ENCODE results near the gene HNRNPAB.
A peak's percentile ranks its signal among the peaks of the same experiment; 100 is the strongest.

HNRNPAB gene

DNA sequence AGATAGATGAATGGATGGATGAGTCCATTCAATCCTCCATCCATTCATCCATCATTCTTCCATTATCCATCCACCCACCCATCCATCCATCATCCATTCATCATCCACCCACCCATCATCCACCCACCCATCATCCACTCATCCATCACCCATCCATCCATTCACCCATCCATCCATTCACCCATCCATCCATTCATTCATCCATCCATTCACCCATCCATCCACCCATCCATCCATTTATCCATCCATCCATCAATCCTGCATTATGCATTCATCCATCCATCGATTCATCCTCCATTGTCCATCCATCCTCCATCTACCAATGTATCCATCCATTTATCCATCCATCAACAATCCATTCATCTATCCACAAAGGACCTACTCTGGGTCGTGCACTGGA is 41.1 kb downstream of the HNRNPAB start:
- no peak for DNase-seq (ENCODE audit: low read depth, low spot score)
- CTCF ChIA-PET: no interaction called here
- no peak overlapping the region for H3K4me3 ChIP-seq (ENCODE audit: low read depth, low read length)
- no peak for TF ChIP-seq CTCF (IDR thresholded peaks at IDR 0.05; ENCODE audit: insufficient read depth, low read length, missing control alignments)
- POLR2A ChIA-PET: no interaction called here

DNA sequence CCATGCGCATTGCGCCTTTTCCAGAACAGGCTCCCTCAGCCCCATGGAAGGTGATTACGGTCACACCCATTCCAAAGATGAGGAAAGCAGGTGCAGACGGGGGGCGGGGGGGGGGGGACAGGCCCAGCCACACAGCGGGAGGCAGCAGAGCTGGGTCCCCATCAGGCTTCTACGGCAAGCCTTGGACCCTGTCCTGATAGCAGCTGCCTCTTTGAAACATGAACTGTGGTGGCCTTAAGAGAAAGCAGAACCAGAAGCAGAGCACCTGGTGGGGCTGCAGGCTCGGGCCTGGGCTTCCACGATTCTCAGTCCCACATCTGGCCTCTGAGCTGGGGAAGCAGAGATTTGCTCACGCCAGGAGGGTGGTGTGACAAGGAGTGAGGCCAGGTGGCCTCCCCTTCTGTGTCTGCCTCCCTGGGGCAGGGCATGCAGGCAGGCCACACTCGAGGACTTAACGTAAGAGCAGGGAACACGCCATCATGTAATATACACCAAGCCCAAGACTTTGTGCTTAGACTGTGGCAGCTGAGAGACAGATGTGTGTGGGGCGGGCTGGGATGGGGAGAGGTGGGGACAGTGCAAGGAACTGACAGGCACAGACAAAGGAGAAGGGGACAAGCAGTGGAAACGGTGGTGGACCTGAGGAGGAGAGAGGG is 42.4 kb downstream of the HNRNPAB start:
- ChIA-PET POLR2A (no interaction called here), CTCF (no interaction called here)
- no peak overlapping the region for H3K4me3 ChIP-seq (ENCODE audit: low read depth, low read length)
- no peak for DNase-seq (ENCODE audit: low read depth, low spot score)
- no peak for TF ChIP-seq CTCF (IDR thresholded peaks at IDR 0.05; ENCODE audit: insufficient read depth, low read length, missing control alignments)

DNA sequence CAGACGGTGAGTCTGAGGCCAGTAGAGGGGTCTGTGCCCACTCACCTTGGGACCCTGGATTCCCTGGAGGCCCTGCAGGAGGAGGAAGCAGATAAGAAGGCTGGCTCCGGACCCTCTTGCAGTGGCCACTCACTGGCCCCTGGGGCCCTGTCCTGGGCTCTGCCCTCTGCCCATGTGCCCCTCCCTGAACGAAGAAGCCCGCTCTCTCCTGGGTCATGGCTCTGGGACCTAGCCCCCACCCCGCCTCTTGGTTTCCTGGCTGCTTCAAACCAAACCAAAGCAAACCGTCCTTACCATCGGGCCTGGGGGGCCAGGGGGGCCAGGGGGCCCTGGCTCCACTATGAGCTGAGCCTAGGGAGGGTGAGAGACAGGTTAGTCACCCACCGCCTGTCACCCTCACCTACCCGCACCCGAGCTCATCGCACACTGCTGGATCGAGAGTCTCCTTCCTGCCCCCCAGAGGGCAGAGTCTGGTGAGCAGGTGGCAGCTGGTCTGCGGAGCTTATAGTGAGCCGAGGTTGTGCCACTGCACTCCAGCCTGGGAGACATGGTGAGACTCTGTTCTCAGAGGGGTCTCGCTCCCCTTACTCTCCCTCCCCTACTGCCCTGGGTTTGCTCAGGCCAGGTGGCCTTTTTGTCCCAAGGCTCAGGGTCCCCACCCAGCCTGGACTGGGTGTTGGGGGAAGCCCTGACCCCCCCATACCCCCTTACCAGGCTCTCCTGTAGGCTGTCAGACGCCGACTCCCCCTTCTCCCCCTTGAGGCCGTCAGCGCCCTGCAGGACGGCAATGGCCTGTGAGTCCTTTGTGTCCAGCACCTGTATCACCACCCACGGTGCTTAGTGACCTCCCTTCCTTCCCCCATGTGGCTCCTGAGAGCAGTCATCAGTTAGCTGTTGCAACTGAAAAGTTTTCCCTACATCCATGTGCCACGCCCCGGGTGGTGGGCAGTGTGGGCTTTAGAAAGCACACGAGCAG is 43.4 kb downstream of the HNRNPAB start:
- no peak overlapping the region for H3K4me3 ChIP-seq (ENCODE audit: low read depth, low read length)
- ChIA-PET POLR2A (no interaction called here), CTCF (no interaction called here)
- no peak for TF ChIP-seq CTCF (IDR thresholded peaks at IDR 0.05; ENCODE audit: insufficient read depth, low read length, missing control alignments)
- no peak for DNase-seq (ENCODE audit: low read depth, low spot score)

DNA sequence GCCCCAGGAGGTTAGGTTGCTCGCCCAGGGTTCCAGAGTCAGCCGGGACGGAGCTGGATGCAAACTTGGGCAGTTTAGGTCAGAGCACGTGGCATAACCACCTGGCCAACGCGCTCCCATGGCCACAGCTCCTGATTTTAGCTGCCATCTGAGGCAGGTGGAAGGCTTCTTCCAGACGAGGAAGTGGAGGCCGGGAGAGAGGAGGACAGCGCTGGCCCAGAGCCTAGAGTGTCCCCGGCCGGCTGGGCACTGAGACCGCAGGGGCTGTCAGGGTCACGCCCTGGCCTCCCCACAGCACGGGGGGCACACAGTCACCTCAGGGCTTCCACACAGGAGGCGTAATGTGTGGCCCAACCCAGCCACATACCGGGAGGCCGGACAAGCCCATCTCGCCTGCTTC is 44.4 kb downstream of the HNRNPAB start:
- CTCF ChIA-PET: no interaction called here
- H3K4me3 ChIP-seq (ENCODE audit: low read depth, low read length): no peak overlapping the region
- no peak for TF ChIP-seq CTCF (IDR thresholded peaks at IDR 0.05; ENCODE audit: insufficient read depth, low read length, missing control alignments)
- POLR2A ChIA-PET: no interaction called here
- DNase-seq (ENCODE audit: low read depth, low spot score): no peak

DNA sequence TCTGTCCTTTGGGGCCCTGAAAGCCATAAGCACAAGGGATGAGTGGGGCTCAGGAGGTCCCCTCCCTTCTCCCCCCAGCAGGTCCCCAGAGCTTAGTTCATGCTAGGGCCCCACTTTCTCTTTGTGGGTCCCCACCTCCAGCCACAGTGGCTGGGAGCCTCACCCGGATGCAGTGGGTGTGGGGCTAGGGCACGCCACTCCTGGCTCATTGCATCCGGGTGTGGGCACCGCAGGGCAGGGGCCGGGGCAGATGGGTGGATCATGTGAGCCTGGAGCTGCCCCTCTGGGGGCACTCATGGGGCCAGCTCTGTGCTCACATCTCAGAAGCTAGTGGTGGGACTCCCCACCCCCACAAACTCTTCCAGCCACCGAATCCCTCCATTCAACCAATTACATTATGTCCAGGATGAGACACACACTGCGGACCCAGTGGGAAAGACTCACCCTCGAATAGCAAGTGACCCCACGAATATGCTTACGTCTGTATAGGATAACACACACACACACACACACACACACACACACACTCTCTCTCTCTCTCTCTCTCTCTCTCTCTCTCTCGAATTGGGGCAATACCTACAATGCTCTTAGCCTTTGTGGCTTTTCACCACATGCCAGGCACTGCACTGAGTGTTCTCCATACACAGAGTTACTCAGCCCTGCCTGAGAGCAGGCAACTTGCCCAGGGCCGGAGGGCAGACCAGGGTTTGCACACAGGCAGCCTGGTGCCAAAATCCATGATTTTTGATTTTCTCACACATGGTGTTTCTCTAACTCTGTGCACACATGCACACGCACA is 45.1 kb downstream of the HNRNPAB start:
- DNase-seq (ENCODE audit: low read depth, low spot score): peak; percentile 67
- POLR2A ChIA-PET: no interaction called here
- CTCF ChIA-PET: no interaction called here
- no peak overlapping the region for H3K4me3 ChIP-seq (ENCODE audit: low read depth, low read length)
- TF ChIP-seq CTCF (IDR thresholded peaks at IDR 0.05; ENCODE audit: insufficient read depth, low read length, missing control alignments): no peak

- no peak overlapping the region for H3K4me3 ChIP-seq (ENCODE audit: low read depth, low read length)
- no peak for DNase-seq (ENCODE audit: low read depth, low spot score)
- TF ChIP-seq CTCF (IDR thresholded peaks at IDR 0.05; ENCODE audit: insufficient read depth, low read length, missing control alignments): no peak
- POLR2A ChIA-PET: no interaction called here
- CTCF ChIA-PET: no interaction called here
These were observed 45.9 kb downstream of the HNRNPAB start for GRCh38 chr5:178250263-178250662.

Measured in AG04449 (cell line).